ENCODE measurements around the gene THADA.
"Not testable (repeated sequence)": the region's sequence is repeated elsewhere in the genome, so short reads cannot be mapped to it uniquely, and the experiment has no call there.

The THADA gene

GRCh38 chr2:43194121-43194869 is 401.5 kb downstream of the THADA start:
- TF ChIP-seq, protein P1, sequence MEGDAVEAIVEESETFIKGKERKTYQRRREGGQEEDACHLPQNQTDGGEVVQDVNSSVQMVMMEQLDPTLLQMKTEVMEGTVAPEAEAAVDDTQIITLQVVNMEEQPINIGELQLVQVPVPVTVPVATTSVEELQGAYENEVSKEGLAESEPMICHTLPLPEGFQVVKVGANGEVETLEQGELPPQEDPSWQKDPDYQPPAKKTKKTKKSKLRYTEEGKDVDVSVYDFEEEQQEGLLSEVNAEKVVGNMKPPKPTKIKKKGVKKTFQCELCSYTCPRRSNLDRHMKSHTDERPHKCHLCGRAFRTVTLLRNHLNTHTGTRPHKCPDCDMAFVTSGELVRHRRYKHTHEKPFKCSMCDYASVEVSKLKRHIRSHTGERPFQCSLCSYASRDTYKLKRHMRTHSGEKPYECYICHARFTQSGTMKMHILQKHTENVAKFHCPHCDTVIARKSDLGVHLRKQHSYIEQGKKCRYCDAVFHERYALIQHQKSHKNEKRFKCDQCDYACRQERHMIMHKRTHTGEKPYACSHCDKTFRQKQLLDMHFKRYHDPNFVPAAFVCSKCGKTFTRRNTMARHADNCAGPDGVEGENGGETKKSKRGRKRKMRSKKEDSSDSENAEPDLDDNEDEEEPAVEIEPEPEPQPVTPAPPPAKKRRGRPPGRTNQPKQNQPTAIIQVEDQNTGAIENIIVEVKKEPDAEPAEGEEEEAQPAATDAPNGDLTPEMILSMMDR (IDR thresholded peaks at IDR 0.05; ENCODE audit: low read depth, low read length) = no peak
- H3K4me3 ChIP-seq (ENCODE audit: low read depth, low read length) = no peak overlapping the region
- no peak for DNase-seq (ENCODE audit: low read depth, low spot score)
- in situ Hi-C loops (cut with HindIII; ENCODE audit: low sequenced_read_pairs) = no loop called here

DNA sequence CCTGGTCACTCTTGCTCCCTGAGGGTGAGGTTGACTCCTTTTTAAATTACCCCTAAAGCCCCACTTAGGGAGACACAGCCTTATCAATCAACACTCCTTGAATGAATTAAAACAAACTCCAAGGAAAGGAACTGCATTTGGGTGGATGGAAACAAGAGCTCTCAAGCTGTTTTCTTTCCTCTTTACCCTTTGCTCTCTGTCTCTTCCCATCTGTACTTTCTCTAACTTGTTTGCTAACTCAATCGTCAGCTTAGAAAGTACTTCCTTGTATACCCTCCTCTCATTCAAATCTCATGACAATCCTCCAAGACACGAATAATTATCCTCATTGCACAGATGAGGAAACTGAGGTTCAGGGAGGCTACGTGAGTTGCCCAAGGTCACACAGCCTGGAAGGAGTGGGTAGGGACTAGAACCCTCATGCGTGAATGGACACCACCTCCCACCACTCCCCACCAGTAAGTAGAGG is 402.2 kb downstream of the THADA start:
- H3K4me3 ChIP-seq (ENCODE audit: low read depth, low read length) = no peak overlapping the region
- DNase-seq (ENCODE audit: low read depth, low spot score) = no peak
- TF ChIP-seq, protein P1 (IDR thresholded peaks at IDR 0.05; ENCODE audit: low read depth, low read length) = no peak
- in situ Hi-C loops (cut with HindIII; ENCODE audit: low sequenced_read_pairs) = no loop called here

DNA sequence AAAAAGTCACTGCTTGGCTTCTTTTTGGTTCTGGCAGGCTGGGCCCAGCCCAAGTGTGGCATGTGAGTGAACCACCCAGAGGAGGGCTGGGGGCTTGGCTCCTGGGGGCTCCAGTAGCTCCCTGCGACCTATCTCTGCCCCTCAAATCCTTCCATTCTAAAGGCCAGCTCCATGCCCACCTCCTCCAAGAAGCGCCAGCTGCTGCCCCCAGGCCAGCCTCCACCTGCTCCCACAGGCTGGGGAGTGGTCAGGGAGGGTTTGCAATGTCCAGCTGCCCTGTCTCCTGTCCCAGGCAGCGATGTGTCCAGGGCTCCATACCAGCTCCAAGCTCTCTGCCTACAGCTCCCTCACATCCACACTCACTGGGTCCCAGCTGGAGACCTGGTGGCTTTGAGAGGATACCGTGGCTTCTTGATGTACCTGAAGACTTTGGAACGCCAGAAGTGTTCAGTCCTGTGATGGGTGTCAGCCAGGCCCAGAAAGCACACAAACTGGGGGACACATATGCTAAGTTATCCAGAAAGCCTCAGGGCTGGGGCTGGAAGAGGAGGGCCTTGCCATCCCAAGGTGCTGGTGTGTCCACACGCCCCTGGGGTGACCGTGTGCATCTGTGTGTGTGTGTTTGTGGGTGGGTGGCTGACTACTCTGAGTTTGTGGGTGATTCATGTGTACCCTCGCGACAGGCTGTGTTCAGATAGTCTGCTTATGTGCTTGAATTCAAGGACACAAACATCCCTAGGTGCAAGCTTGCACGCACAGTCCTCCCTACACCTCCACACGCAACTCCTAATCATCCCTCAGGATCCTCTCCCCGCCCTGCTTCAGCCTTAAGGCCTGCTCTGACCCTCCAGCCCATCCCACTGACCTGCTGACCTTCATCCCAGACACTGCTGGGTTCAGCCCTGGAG is 402.8 kb downstream of the THADA start:
- DNase-seq (ENCODE audit: low read depth, low spot score) = no peak
- no peak overlapping the region for H3K4me3 ChIP-seq (ENCODE audit: low read depth, low read length)
- TF ChIP-seq, protein P1 (IDR thresholded peaks at IDR 0.05; ENCODE audit: low read depth, low read length) = no peak
- in situ Hi-C loops (cut with HindIII; ENCODE audit: low sequenced_read_pairs) = no loop called here

DNA sequence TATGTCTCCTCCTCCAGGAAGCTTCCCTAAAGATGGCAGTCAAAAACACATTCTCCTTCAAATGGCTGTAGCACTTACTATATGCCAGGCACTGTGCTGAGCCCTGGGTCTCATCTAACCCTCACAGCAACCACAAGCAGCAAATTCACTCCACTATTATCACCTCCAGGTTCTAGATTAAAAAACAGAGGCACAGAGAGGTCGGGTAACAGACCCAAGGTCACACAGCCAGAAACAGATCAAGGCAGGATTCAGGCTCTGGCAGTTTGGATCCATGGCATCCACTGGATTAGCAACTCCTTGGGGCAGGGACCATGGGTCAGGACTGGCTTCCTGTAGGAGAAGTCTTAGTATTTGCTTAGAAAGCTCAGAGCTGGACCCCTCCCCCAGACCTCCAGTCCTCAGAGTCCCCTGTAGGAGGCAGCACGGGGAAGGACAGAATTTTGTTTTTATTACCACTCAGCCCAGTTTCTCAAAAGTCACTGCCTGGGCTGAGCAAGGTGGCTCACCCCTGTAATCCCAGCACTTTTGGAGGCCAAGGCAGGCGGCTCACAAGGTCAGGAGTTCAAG is 403.8 kb downstream of the THADA start:
- no peak overlapping the region for H3K4me3 ChIP-seq (ENCODE audit: low read depth, low read length)
- in situ Hi-C loops (cut with HindIII; ENCODE audit: low sequenced_read_pairs) = no loop called here
- TF ChIP-seq, protein P1 (IDR thresholded peaks at IDR 0.05; ENCODE audit: low read depth, low read length) = peak; percentile 34
- DNase-seq (ENCODE audit: low read depth, low spot score) = no peak

- TF ChIP-seq, protein P1 (IDR thresholded peaks at IDR 0.05; ENCODE audit: low read depth, low read length) = no peak
- in situ Hi-C loops (cut with HindIII; ENCODE audit: low sequenced_read_pairs) = no loop called here
- no peak for DNase-seq (ENCODE audit: low read depth, low spot score)
- no peak overlapping the region for H3K4me3 ChIP-seq (ENCODE audit: low read depth, low read length)
These were observed 405.4 kb downstream of the THADA start for GRCh38 chr2:43190311-43191052.

DNA sequence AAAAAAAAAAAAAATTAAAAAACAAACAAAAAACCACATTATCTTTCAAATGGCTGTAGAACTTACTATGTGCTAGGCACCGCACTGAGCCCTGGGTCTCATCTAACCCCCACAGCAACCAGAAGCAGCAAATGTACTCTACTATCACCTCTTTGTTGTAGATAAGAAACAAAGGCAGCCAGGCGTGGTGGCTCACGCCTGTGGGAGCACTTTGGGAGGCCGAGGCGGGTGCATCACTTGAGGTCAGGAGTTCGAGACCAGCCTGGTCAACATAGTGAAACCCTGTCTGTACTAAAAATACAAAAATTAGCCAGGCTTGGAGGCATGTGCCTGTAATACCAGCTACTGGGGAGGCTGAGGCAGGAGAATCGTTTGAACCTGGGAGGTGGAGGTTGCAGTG is 406.0 kb downstream of the THADA start:
- DNase-seq (ENCODE audit: low read depth, low spot score); in situ Hi-C loops (cut with HindIII; ENCODE audit: low sequenced_read_pairs); H3K4me3 ChIP-seq (ENCODE audit: low read depth, low read length): not testable (repeated sequence)
